ENCODE data around the gene CCDC188.

Gene CCDC188

GRCh38 chr22:20116376-20116950 is 34.4 kb downstream of the CCDC188 start:
- DNase-seq = no peak

DNA sequence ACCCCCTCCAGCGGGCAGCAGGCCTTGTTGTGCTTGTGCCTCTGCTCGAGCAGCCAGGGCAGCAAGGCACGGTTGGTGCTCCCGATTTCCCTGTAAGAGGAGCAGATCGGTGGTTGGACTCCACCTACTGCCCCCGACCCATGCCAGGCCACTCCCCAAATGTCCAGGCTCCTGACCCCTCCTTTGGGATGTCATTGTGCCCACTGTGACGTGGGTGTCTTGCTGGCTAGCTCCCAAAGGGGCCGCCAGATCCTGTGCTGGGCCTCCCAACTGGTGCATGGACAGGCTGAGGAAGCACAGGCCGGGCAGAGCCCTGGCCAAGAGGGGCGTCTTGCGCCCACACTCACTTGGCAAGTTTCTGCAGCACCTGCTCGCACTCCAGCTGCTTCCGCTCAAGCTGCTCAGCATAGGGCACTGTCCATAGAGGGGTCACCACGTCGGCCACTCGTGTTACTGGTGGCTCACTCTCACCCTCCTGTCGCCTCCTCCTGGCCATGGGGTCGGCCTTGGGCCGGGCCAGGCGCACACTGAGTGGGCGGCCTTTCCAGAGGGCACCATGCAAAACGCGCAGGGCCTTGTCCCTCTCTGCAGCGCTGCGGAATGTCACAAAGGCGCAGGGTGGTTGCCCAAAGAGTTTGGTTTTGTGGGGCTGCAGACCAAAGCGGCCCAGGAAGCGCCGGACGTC is 35.0 kb downstream of the CCDC188 start, which contains the start of gene RANBP1:
RANBP1 (plus strand) TSS at position 414 of the 685 bp plus-strand sequence; CDS start at position 495, 81 bp downstream.
- no peak for DNase-seq

GRCh38 chr22:20114506-20115475 is 36.1 kb downstream of the CCDC188 start:
- DNase-seq = no peak

GRCh38 chr22:20113551-20114310 is 37.1 kb downstream of the CCDC188 start:
- DNase-seq = no peak

- DNase-seq = no peak
These were observed 38.0 kb downstream of the CCDC188 start for GRCh38 chr22:20112623-20113511.

DNA sequence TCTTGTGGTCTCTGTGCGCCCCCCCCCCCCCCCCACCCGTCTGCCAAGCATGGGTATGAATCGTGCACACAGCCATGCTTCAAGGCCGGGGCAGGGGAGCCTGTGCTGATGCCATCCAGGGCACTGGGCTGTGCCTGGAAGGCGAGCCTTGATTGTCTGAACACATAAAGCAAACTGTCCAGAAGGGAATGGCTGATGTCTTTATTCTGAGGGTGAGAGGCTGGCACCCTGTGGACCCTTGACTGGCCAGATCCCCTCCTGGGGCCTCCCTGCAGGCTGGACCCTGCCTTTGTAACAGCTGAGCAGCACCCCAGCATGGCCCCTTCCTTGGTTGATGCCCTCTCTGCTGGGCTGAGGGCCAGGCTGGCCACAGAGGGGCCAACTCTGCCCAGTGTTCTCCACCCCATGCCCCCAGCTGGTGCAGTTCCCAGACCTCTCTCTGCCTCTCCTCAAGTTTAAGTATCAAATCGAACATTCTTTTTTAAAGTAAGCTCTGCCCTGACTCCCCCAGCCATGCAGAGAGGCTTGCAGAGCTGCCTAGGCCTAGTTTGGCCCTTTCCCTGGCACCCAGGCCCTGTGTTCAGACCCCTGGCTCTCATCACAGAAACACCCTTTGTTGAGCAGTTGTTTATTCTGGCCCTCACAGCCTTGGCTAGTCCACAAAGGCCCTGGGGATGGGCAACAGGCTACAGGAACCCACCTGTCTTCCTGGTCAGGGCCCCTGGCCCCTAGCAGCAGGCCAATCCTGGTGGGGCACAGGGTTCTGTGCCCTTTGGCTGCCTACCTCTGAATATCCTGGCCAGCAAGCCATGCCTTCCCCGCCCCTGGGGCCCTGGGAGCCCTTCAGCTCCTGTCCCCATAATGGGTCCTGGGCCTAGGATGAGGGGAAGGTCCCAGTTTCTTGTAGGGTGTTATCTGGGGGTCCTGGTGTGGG is 38.9 kb downstream of the CCDC188 start:
- DNase-seq = no peak

- DNase-seq = no peak
These were observed 39.7 kb downstream of the CCDC188 start for GRCh38 chr22:20111045-20111688.

- no peak for DNase-seq
These were observed 40.4 kb downstream of the CCDC188 start for GRCh38 chr22:20110359-20110985.

DNA sequence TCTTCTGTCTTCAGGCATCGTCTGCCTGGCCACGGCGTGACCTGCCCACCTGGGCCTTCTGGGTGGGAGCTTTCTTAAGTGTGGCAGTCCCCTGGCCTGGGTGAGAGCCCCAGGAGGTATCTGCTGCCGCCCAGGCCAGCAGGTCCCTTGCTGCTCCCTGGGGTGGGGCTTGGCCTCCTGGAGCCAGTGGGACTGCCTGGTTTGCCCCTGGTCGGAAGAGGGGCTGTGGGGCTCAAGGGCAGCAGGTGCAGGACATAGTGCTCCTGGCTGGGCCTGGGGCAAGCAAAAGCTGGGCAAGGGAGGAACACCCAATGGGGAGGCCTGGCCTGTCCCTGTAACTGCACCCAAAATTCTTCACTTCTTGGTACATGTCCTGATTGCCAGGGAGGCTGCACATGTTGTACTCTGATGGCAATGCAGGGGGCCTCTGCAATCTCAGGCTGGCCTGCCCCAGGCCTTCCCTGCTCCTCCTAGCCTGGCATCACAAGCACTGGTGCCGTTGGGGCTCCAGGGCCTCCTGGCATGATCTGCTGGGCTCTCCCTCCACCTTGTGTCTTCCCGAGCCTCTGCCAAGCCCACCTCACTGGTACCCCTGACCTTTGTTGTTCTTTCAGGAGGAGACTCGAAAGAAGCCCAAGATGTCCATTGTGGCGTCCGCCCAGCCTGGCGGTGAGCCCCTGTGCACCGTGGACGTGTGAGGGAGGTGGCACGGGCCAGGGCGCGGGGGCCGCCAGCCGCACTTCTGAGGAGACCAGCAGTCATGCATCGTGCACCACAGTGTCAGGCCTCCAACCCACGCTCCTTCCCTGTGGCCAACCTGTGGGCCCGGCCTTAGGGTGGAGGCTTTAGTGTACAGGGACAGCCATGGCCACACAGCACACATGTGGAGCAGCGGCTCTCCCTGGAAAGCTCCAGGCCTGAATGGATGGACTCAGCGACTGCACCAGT is 41.2 kb downstream of the CCDC188 start:
- DNase-seq = no peak

DNA sequence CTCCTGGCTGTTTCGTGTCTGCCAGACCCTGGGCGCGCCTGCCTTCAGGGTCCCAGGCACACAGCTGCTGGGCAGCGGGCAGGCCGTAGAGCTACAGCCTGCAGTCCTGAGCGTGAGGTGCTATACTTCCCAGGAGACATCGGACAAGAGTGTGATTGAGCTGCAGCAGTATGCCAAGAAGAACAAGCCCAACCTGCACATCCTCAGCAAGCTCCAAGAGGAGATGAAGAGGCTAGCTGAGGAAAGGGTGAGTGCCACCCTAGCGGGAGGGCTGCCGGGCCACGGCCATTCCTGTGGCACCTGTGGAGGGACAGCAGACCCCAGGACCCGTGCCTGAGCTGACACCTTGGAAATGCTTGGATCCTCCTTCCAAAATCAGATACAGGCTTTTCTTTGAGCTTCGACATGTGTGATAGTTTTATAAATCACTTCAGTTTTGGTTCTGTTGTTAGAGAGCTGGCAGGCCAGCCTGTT is 42.1 kb downstream of the CCDC188 start:
- DNase-seq = no peak

GRCh38 chr22:20107951-20108756 is 42.7 kb downstream of the CCDC188 start:
- no peak for DNase-seq

DNA sequence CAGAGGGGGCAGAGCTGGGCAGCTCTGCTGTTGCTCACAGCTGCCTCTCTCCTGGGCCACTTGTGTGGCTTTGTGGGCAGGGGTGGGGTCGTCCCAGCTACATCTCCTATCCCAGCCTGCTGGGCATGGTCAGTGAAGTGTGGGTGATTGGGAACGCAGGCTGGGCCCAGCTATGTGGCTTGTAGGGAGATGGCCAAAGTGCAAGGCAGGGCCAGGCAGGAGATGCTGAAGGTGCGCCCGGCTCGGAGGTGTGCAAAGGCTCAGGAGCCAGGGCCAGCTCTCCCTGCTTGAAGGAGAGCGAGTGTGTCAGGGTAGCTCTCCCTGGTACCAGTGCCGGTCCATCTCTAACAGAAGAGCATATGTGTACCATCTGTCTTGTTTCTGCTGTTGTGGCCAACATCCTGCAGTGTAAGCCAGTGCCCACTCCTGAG is 43.4 kb downstream of the CCDC188 start:
- no peak for DNase-seq

- DNase-seq = no peak
These were observed 44.0 kb downstream of the CCDC188 start for GRCh38 chr22:20106849-20107237.

DNA sequence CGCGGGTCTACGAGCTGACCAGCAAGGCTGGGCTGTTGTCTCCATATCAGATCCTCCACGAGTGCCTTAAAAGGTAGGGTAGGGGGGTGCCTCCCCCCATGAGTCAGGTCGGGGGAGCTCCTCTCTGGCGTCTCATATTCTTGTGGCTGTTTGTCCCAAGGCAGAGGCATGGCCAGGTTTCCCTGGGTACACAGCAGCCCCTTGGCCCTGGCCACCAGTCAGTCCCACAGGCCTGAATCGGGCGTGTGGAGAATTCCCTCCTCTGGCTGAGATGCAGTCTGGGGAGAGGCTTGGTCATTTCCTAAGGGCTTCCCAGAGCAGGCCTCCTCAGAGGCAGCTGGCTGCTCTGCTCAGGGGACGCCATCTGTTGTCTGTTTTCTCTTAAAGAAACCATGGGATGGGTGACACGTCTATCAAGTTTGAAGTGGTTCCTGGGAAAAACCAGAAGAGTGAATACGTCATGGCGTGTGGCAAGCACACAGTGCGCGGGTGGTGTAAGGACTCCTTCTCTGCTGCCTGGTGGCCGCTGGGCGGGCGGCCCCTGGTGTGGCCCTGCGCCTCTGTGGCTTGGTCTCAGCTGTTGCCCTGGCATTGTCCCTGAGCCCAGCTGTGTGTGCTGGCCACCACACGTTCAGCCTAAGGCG is 44.5 kb downstream of the CCDC188 start:
- no peak for DNase-seq

- DNase-seq = no peak
These were observed 45.2 kb downstream of the CCDC188 start for GRCh38 chr22:20105456-20106204.
